ENCODE results near the gene SNRPA1.

SNRPA1 gene

GRCh38 chr15:101280007-101280406 lies 15.0 kb downstream of the SNRPA1 start:
- H3K4me3 ChIP-seq (ENCODE audit: low read depth, low read length) = no peak overlapping the region
- TF ChIP-seq, protein P1, sequence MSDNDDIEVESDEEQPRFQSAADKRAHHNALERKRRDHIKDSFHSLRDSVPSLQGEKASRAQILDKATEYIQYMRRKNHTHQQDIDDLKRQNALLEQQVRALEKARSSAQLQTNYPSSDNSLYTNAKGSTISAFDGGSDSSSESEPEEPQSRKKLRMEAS (IDR thresholded peaks at IDR 0.05; ENCODE audit: low read depth, low read length) = no peak
- TF ChIP-seq MYC (IDR thresholded peaks at IDR 0.05; ENCODE audit: low read depth, low read length) (no peak), POLR2A (IDR thresholded peaks at IDR 0.05; ENCODE audit: extremely low read depth, insufficient read length) (no peak), CTCF (IDR thresholded peaks at IDR 0.05; ENCODE audit: low read depth, low read length) (no peak)
- DNase-seq (ENCODE audit: low read depth) = no peak

- DNase-seq (ENCODE audit: low read depth) = no peak
- TF ChIP-seq, protein P1 (IDR thresholded peaks at IDR 0.05; ENCODE audit: low read depth, low read length) = no peak
- no peak for TF ChIP-seq MYC (IDR thresholded peaks at IDR 0.05; ENCODE audit: low read depth, low read length)
- no peak for TF ChIP-seq CTCF (IDR thresholded peaks at IDR 0.05; ENCODE audit: low read depth, low read length)
- no peak for TF ChIP-seq POLR2A (IDR thresholded peaks at IDR 0.05; ENCODE audit: extremely low read depth, insufficient read length)
- H3K4me3 ChIP-seq (ENCODE audit: low read depth, low read length) = peak overlapping the region; percentile 60
These were observed 17.0 kb downstream of the SNRPA1 start for GRCh38 chr15:101277943-101278564.

DNA sequence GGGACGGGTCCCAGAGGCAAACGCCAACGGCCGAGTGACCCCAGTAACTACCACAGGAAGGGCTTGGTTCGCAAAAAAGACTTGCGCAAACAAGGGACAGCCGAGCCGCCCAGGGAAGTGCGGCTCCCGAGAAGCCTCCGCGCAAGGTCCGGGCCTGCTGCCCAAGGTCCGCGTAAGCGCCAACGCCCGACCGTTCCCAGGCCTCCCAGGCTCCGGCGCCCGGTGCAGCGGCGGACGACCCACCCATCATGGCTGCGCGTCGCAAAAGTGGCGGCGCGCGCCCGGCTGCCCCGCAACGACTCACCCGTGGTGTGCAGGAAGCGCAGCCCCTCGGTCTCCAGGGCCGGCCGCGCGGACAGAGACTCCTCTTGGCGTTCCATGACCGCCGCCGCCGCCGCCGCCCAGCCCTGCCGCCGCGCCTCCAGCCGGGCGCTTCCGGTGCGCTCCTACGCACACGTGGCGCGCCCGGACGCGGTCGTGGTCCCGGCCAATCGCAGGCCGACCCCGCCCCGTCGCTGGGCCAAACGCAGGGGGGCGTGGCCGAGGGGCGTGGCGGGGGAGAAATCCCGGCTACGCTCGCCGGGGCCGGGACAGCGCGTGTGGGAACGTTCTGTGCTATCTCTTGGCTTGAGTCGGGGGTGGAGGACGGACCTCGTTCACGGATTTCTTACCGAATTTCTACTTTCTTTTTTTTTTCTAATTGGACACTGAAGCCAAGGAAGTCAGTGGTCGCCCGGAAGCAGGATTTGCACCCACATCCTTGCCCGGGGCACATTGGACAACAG lies 17.8 kb downstream of the SNRPA1 start, which contains the start of gene SELENOS:
Gene SELENOS, minus strand, starts transcription at position 448 of the 785 bp plus-strand sequence. Its CDS starts 68 bp downstream, at position 380.
- peak within 1 kb of the TSS; percentile 87 for H3K4me3 ChIP-seq (ENCODE audit: low read depth, low read length)
- TF ChIP-seq CTCF (IDR thresholded peaks at IDR 0.05; ENCODE audit: low read depth, low read length) (no peak), MYC (IDR thresholded peaks at IDR 0.05; ENCODE audit: low read depth, low read length) (peak; percentile 21; the same call in 1 of the 2 replicates), POLR2A (IDR thresholded peaks at IDR 0.05; ENCODE audit: extremely low read depth, insufficient read length) (peak; percentile 48)
- TF ChIP-seq, protein P1 (IDR thresholded peaks at IDR 0.05; ENCODE audit: low read depth, low read length) = peak; percentile 91
- peak; percentile 95 for DNase-seq (ENCODE audit: low read depth)

- DNase-seq (ENCODE audit: low read depth) = peak; percentile 67
- peak overlapping the region; percentile 87 for H3K4me3 ChIP-seq (ENCODE audit: low read depth, low read length)
- TF ChIP-seq CTCF (IDR thresholded peaks at IDR 0.05; ENCODE audit: low read depth, low read length) (peak; percentile 20), POLR2A (IDR thresholded peaks at IDR 0.05; ENCODE audit: extremely low read depth, insufficient read length) (no peak)
These were observed 18.5 kb downstream of the SNRPA1 start for GRCh38 chr15:101276501-101277037.

DNA sequence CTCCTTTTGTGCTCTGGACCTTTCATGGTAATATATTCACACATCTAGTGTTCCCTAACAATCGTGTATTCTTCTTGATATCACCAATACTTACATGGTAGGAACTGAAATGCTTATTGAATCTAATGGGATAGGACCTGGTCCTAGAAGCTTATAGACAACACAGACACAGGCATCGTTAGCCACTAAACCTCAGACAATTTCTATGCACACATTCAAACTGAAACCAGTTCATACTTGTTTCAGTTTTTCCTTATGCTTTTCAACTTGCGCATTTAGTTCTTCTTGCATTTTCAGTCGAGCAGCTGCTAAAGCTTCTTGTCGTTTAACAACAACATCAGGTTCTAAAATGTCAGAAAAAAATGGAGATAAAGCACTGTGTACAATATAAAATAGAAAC lies 20.0 kb downstream of the SNRPA1 start:
- no peak overlapping the region for H3K4me3 ChIP-seq (ENCODE audit: low read depth, low read length)
- no peak for DNase-seq (ENCODE audit: low read depth)
- TF ChIP-seq MYC (IDR thresholded peaks at IDR 0.05; ENCODE audit: low read depth, low read length) = no peak
- TF ChIP-seq, protein P1 (IDR thresholded peaks at IDR 0.05; ENCODE audit: low read depth, low read length) = no peak
- no peak for TF ChIP-seq CTCF (IDR thresholded peaks at IDR 0.05; ENCODE audit: low read depth, low read length)
- TF ChIP-seq POLR2A (IDR thresholded peaks at IDR 0.05; ENCODE audit: extremely low read depth, insufficient read length) = no peak
